Measurements from ENCODE around the gene KAZN.

DNA sequence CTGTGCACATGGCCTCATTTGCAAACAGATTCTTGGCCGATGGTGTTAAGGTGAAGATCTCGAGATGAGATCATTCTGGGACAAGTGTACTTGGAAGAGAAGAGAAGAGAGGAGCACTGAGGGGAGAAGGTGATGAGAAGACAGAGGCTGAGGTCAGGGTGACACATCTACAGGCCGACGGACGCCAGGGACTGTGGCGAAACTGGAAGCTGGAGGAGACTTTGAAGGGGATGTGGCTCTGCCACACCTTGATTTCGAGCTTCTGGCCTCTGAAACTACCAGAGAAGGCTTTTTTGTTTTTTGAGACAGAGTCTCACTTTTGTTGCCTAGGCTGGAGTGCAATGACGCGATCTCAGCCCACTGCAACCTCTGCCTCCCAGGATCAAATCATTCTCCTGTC lies 417.5 kb downstream of the KAZN start:
- TF ChIP-seq YY1 (IDR thresholded peaks at IDR 0.05; ENCODE audit: low read depth) (no peak), CREB1 (IDR thresholded peaks at IDR 0.05; ENCODE audit: low read depth) (no peak), EGR1 (IDR thresholded peaks at IDR 0.05) (no peak), EP300 (IDR thresholded peaks at IDR 0.05; ENCODE audit: borderline replicate concordance) (no peak), RAD21 (IDR thresholded peaks at IDR 0.05; ENCODE audit: low read depth) (no peak), FOXM1 (IDR thresholded peaks at IDR 0.05; ENCODE audit: borderline replicate concordance, low read depth) (no peak), CEBPB (IDR thresholded peaks at IDR 0.05) (no peak), TAF1 (IDR thresholded peaks at IDR 0.05; ENCODE audit: low read depth) (no peak)
- TF ChIP-seq, protein P1, sequence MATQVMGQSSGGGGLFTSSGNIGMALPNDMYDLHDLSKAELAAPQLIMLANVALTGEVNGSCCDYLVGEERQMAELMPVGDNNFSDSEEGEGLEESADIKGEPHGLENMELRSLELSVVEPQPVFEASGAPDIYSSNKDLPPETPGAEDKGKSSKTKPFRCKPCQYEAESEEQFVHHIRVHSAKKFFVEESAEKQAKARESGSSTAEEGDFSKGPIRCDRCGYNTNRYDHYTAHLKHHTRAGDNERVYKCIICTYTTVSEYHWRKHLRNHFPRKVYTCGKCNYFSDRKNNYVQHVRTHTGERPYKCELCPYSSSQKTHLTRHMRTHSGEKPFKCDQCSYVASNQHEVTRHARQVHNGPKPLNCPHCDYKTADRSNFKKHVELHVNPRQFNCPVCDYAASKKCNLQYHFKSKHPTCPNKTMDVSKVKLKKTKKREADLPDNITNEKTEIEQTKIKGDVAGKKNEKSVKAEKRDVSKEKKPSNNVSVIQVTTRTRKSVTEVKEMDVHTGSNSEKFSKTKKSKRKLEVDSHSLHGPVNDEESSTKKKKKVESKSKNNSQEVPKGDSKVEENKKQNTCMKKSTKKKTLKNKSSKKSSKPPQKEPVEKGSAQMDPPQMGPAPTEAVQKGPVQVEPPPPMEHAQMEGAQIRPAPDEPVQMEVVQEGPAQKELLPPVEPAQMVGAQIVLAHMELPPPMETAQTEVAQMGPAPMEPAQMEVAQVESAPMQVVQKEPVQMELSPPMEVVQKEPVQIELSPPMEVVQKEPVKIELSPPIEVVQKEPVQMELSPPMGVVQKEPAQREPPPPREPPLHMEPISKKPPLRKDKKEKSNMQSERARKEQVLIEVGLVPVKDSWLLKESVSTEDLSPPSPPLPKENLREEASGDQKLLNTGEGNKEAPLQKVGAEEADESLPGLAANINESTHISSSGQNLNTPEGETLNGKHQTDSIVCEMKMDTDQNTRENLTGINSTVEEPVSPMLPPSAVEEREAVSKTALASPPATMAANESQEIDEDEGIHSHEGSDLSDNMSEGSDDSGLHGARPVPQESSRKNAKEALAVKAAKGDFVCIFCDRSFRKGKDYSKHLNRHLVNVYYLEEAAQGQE (IDR thresholded peaks at IDR 0.05; ENCODE audit: low read depth), result no peak
